Measurements from ENCODE around the gene DPF3. TPM values are rescaled to one million over a fixed set of nuclear protein-coding genes. Genes with fewer than 3 reads are reported as not detected.

DPF3 gene
- total and polyA plus RNA-seq, 9 of the 15 experiments (the other 6 are each of a cell fraction or from before 2014, with no cell fraction given): 0.21 to 4.9 (median 1.2) TPM

- Histone ChIP-seq H3K4me3 (no peak overlapping the region), H3K4me2 (ENCODE audit: insufficient read depth, low read length) (no peak overlapping the region), H3K27me3 (ENCODE audit: control insufficient read depth in 2 of 2, insufficient read depth in 2 of 2, low read length in 2 of 2) (no peaks in the 10 kb centered on the region), H3K27ac (ENCODE audit: extremely low read depth, low read depth, low read length) (no peak overlapping the region), H4K20me1 (replicated peaks; ENCODE audit: control insufficient read depth, insufficient read depth, low read length) (no peaks in the 10 kb centered on the region), H3K9me3 (replicated peaks; ENCODE audit: control insufficient read depth, insufficient read depth, low read depth, low read length) (no peaks in the 10 kb centered on the region), H3K79me2 (ENCODE audit: control insufficient read depth, insufficient read depth, low read length) (no peaks in the 10 kb centered on the region), H3K36me3 (ENCODE audit: control insufficient read depth, insufficient read depth, low read length) (no peaks in the 10 kb centered on the region), H3K4me1 (replicated peaks in 1 of 2; ENCODE audit: control insufficient read depth in 2 of 2, insufficient read depth in 2 of 2, low read length in 2 of 2) (peaks cover 0 to 3% of the 10 kb centered on the region in 2 experiments; a peak in 1 of 5 replicates), H3K9me1 (ENCODE audit: control insufficient read depth, insufficient read depth, low read length) (no peaks in the 10 kb centered on the region), H2AFZ (ENCODE audit: low read depth, low read length) (no peak overlapping the region), H3K9ac (ENCODE audit: insufficient read depth in 1 of 2, low read depth in 2 of 2, low read length in 2 of 2) (no peak overlapping the region)
- ChIA-PET POLR2A (interaction anchor here (1.0 kb wide), 1 partner anchor 184 kb away, joined by 3 read pairs; no protein-coding TSS in a partner anchor), CTCF (ENCODE audit: low intra/inter-chr PET ratio) (no interaction called here)
- WGBS (ENCODE audit: insufficient coverage, low coverage, missing lambda C conversion rate): 5% methylated on average over 6 of the region's 6 CpGs
- ATAC-seq: no peak; the same call in 2 of the 3 replicates
- BruUV-seq (replicated peaks): no TSS peak
- FAIRE-seq: no peak
- in situ Hi-C loops (cut with MboI): no loop called here
- intact Hi-C loops (cut with micrococcal nuclease): no loop called here
- no peak for DNase-seq (ENCODE audit: extremely low read depth in 1 of 4, low spot score in 3 of 4)
- TF ChIP-seq ZNF384 (IDR thresholded peaks at IDR 0.05; ENCODE audit: low read depth, low read length) (peak; percentile 81), TCF7 (IDR thresholded peaks at IDR 0.05; ENCODE audit: borderline replicate concordance) (no peak), FOXK2 (conservative IDR thresholded peaks at IDR 0.05 in 1 of 2, IDR thresholded peaks at IDR 0.05 in 1 of 2; ENCODE audit: low read depth in 2 of 2) (no peak), TAF15 (IDR thresholded peaks at IDR 0.05; ENCODE audit: low read depth, low read length) (no peak), PTRF (tag; IDR thresholded peaks at IDR 0.05) (no peak), RAD51 (IDR thresholded peaks at IDR 0.05; ENCODE audit: borderline replicate concordance, low read depth) (no peak), POLR2AphosphoS5 (IDR thresholded peaks at IDR 0.05; ENCODE audit: control insufficient read depth, insufficient read depth, low read depth, low read length) (no peak), JUN (IDR thresholded peaks at IDR 0.05; ENCODE audit: borderline replicate concordance, low read depth, low read length) (no peak), JUN (CRISPR knock-in tag; IDR thresholded peaks at IDR 0.05; ENCODE audit: borderline replicate concordance) (no peak), ADNP (tag; IDR thresholded peaks at IDR 0.05) (no peak), ZNF699 (CRISPR knock-in tag; IDR thresholded peaks at IDR 0.05; ENCODE audit: insufficient replicate concordance) (no peak), CEBPB (tag; IDR thresholded peaks at IDR 0.05) (peak; percentile 65), CBFA2T3 (IDR thresholded peaks at IDR 0.05) (peak; percentile 43; the same call in 1 of the 2 replicates), GTF2B (IDR thresholded peaks at IDR 0.05; ENCODE audit: extremely low read depth, insufficient read length) (no peak), HOMEZ (CRISPR knock-in tag; IDR thresholded peaks at IDR 0.05) (no peak), BACH1 (tag; IDR thresholded peaks at IDR 0.05) (no peak), PRMT5 (CRISPR knock-in tag; IDR thresholded peaks at IDR 0.05) (no peak), GABPB1 (CRISPR knock-in tag; IDR thresholded peaks at IDR 0.05) (no peak), CBFA2T2 (conservative IDR thresholded peaks at IDR 0.05) (peak; percentile 13; the same call in 1 of the 2 replicates), PYGO2 (tag; IDR thresholded peaks at IDR 0.05) (no peak), ZNF436 (CRISPR knock-in tag; IDR thresholded peaks at IDR 0.05) (no peak), TCF3 (CRISPR knock-in tag; IDR thresholded peaks at IDR 0.05) (peak; percentile 62), ZNF696 (CRISPR knock-in tag; conservative IDR thresholded peaks at IDR 0.05) (no peak), TAL1 (IDR thresholded peaks at IDR 0.05) (peak; percentile 55; the same call in 1 of the 2 replicates)
These were observed 169.9 kb downstream of the DPF3 start for GRCh38 chr14:72723858-72724530.

Data from K562 (cell line).